Sciatic nerve (tissue), 2 donors: ENCODE measurements around the gene PNPLA8. TPM values are rescaled to one million over a fixed set of nuclear protein-coding genes. Genes with fewer than 3 reads are reported as not detected.
A peak's percentile ranks its signal among the peaks of the same experiment; 100 is the strongest.
"Not testable (repeated sequence)": the region's sequence is repeated elsewhere in the genome, so short reads cannot be mapped to it uniquely, and the experiment has no call there.

Experiments used
- ATAC-seq: fragments of 200-7000 bp; cut with Tn5 transposase; one replicate; pipeline ENCODE4 v1.9.1; 2020; ENCODE audit warnings: mild to moderate bottlenecking, moderate library complexity
- DNase-seq: peaks from one replicate; pipeline ENCODE4 v3.0.0-alpha.2; 2020; ENCODE audit warnings: low spot score
- intact Hi-C: fragments of 100-400 bp; cut with DNase I; formaldehyde crosslinking; loops from one replicate; pipeline ENCODE4 v1.14.2; 2022
- total RNA-seq: library from RNA; stranded (reverse); fragmentation: NEBNext Ultra II Directional; extraction: Animal tissue kit (Norgen Biotek cat#: 25700); gene quantifications from one replicate; pipeline ENCODE4 v1.2.1, GENCODE V29; 2021
- donor health status: DM: no; HTN: no; CAD: no.
- donor health status: DM: no; HTN: no; CAD: no.

Gene PNPLA8
- total RNA-seq, 1 donor from 2014 or later = 34.3 TPM

DNA sequence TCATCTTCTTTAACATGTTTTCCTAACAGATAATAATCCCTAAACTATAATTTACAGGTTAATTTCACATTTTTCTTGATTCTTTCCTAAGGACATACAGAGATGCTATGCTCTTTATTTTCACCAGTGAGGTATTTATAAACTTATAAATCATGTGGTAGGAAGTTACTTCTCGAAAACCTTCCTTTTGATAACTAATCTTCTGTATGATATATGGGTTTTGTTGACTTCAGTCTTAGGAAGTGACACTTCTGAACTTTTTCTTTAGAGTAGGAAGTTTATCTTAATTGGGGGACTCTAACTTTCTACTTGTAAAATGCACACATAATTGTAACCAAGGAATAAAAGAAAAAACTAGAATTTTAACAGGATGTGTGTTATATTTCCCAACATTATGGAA, 9.8 kb upstream of the PNPLA8 start:
- no peak for ATAC-seq
- no peak for DNase-seq
- intact Hi-C loops = no loop called here

GRCh38 chr7:108535257-108535656, 9.3 kb upstream of the PNPLA8 start:
- DNase-seq (no peak), ATAC-seq (no peak)
- intact Hi-C loops = no loop called here

DNA sequence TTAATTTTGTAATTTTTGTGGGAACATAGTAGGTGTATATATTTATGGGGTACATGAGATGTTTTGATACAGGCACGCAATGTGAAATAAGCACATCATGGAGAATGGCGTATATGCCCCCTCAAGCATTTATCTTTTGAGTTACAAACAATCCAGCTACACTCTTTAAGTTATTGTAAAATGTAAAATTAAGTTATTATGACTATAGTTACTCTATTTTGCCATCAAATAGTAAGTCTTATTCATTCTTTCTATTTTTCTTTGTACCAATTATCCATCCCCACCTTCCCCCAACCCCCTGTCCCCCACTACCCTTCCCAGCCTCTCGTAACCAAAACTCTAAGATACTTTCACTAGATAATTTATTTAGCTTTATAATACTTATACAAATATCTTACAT, 7.8 kb upstream of the PNPLA8 start:
- intact Hi-C loops = no loop called here
- ATAC-seq (no peak), DNase-seq (no peak)

DNA sequence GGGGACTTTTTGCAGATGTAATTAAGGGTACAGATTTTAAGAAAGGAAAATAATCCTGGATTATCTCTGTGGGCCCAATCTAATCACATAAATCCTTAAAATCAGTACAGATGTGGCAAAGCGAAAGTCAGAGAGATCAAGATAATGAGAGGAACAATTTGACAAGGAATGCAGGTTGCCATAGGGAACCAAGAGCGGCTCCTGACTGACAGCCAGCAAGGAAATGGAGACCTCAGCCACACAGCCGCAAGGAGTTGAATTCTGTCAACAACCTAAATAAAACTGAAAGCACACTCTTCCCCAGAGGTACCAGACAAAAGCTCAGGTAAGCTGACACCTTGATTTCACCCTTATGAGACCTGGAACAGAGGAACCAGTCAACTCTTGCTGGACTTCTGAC, 3.4 kb upstream of the PNPLA8 start:
- DNase-seq = no peak
- intact Hi-C loops = no loop called here
- ATAC-seq = no peak

DNA sequence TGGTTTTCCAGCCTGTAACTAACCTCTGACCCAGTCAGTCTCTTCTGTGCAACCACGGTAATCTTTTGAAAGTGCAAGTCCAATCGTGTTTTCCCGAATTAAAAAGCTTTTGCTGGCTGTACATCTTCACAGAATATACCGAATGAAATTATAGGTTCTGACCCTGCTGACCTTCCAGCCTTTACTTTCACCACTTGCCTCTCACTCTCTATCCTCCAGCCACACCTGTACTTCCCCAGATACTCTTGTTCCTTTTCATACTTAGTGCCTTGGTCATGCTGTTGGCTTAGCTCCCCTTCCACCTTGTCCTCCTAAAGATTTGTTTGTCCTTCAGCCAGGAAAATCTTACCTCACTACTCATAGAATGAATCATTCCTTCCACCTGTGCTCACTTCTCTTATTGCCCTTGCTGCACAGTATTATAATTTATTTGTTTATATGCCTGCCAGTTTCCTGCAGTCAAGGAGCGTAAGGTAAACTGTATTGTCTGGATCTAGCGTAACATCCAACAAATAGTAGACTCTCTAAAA, 2.3 kb upstream of the PNPLA8 start:
- ATAC-seq (no peak), DNase-seq (no peak)
- intact Hi-C loops = no loop called here

DNA sequence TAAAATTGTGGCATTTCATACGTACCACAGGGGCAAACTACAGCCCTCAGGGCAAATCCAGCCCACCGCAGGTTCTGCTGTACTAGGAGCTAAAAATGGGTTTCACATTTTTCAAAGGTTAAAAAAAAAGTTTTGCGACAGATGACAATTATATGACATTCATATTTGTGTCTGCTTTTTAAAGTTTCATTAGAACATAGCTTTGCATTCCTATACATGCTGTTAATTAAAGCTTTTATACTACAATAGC, 758 bp upstream of the PNPLA8 start:
- DNase-seq (no peak), ATAC-seq (no peak)
- intact Hi-C loops = no loop called here

DNA sequence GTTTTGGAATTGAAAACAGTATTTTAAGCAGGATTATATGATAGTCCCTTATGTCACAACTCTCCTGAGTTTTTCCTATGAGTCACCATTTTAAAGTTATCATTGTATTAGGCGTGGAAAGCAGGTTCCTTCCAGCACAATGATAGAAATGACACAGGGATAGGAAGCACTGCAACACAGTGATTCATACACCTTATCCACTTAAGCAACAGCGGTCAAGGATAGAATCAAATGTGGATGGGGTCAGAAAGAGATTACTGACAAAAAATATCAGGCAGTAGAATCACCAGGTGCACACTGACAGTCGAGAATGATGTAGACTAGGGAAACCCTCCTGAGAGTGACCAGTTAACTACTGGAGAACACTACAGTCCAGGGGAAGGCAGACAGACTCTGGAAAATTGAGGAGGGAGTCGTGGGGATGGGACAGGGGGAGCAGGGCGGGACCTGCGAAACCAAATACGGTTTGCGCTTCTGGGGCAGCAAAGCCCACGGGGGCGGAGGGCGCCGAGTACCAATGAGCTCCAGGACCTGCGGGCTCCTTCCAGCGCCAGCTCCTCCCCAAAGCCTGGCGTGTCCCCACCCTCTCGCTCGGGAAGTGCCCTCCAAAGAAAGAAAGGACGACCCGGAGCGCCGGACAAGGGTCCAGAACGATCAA, 479 bp downstream of the PNPLA8 start:
- DNase-seq = no peak
- peak; percentile 79 for ATAC-seq
- intact Hi-C loops = no loop called here

DNA sequence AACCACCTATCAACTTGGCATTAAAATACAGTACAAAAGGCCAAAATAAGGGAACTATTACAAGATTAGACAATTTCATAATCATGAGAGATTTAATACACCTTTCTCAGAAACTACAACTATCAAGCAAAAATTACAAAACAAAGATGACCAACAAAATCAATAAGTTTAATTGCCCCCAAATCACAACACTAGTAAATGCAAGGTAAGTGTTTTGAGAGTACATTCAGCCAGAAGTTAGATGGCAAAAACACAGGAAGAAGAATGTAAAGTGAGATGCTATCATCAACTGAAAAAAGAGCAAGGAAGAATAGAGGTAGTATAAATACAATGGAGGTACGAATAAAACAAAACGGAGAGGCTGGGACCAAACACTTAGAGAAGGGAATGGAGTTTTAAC, 3.2 kb downstream of the PNPLA8 start:
- ATAC-seq (no peak), DNase-seq (no peak)
- intact Hi-C loops = no loop called here

DNA sequence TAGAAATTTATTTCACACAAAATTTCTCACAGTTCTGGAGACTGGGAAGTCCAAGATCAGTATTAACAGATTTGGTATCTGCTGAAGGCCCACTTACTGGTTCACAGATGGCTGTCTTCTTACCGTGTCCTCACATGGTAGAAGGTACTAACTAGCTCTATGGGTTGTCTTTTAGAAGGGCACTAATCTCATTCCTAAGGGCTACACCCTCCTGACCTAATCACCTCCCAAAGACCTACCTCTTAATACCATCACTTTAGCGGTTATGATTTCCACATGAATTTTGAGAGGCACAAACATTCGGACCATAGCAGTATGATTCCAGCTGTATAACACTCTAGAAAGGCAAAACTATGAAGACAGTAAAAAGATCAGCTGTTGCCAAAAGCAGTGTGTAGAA, 8.0 kb downstream of the PNPLA8 start:
- intact Hi-C loops = no loop called here
- ATAC-seq = no peak

DNA sequence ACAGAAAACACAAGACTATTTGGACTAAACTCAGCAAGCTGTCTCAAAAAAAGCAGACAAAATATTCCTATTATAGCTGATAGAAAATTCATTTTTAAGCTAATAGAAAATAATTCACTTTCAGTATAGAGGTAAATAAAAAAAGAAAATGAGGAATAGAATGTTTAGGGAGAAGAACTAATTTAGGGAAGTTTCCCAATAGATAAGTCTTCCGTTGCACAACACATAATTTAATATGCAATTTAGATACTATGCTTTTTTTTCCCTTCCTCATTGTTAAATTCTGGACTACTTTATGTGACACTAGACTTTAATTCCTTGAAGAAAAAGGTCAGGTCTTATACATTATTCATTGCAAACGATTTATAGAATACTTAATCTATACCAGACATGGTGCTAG, 10.3 kb downstream of the PNPLA8 start:
- no peak for DNase-seq
- intact Hi-C loops = no loop called here
- ATAC-seq = no peak

More for the DNA sequence above, 8.0 kb downstream of the PNPLA8 start:
- no peak for DNase-seq

- intact Hi-C loops = no loop called here
- ATAC-seq (no peak), DNase-seq (no peak)
Observed at GRCh38 chr7:108515013-108515412, 10.9 kb downstream of the PNPLA8 start.

DNA sequence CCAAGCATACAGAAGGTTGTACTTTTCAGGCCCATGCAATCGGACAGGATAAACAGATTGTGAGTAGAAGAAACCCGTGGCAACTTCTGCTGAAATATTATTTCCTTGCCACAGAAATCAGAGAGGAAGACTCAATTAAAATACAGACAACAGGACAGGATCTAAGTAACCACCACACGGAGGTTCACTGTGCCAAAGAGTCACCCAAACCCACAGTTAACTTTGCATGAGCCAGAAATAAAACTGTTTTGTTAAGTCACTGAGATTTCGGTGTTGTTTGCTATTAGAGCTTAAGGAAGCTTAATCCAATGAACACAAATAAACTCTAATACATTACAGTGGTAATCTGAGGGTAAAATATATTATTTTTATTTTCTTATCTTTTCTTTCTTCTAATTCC, 14.0 kb downstream of the PNPLA8 start:
- ATAC-seq = no peak
- intact Hi-C loops = no loop called here
- no peak for DNase-seq

GRCh38 chr7:108504576-108504975, 21.4 kb downstream of the PNPLA8 start:
- intact Hi-C loops, ATAC-seq, DNase-seq: not testable (repeated sequence)

- no peak for ATAC-seq
- intact Hi-C loops = no loop called here
Observed at GRCh38 chr7:108503112-108504026, 22.6 kb downstream of the PNPLA8 start.

DNA sequence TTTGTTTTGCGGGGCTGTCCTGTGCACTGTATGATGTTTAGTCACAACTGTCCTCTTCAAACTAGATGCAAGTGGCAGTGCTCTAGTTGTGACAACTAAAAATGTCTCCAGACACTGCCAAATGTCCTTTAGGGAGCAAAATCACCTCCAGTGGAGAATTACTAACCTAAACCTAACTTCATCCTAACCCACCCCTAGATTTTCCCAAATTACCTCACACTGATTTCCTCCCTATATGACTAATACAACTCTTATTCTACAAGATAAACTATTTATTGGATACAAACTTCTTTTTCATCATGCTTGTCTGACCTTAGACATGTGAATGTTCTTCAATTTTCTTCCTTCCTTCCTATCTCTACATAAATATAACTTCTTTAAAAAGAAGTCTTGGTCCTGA, 26.4 kb downstream of the PNPLA8 start:
- DNase-seq (no peak), ATAC-seq (no peak)
- intact Hi-C loops = loop anchor here (10.0 kb wide), 1 partner anchor 315 kb away; no protein-coding TSS in a partner anchor

More at GRCh38 chr7:108503112-108504026, 22.6 kb downstream of the PNPLA8 start:
- DNase-seq = no peak

- no peak for ATAC-seq
- DNase-seq = no peak
- intact Hi-C loops = loop anchor here (10.0 kb wide), 1 partner anchor 314 kb away; no protein-coding TSS in a partner anchor
Observed at GRCh38 chr7:108498481-108498880, 27.5 kb downstream of the PNPLA8 start.

DNA sequence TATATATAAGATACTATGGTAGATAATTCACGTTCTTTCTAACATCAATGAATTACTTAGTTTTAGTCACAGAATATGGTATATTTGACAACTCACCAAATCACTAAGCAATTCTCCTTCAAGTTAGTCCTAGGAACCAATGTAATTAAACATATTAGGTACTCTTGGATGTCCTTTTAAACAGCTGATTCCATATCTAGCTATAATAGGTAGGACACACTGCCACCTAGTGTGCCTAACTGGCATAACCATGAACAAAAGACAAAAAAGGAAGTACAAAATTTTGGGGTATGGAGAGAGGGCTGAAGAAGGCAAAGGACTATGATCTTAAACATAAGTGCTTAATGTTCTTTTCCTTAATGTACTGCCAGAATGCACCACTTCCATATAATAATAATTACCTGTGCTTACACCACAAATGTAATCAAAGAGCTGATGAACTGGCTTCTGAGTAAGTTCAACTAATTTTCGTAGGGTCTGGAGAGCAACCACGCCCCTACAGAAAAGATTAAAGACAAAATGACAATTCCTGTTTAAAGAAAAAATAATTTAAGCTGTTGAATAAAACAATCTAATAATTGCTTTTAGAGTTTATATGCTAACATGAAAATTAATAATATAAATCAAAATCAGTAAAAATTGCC, 28.7 kb downstream of the PNPLA8 start:
- intact Hi-C loops = loop anchor here (10.0 kb wide), 1 partner anchor 312 kb away; no protein-coding TSS in a partner anchor
- ATAC-seq (peak; percentile 50), DNase-seq (no peak)

DNA sequence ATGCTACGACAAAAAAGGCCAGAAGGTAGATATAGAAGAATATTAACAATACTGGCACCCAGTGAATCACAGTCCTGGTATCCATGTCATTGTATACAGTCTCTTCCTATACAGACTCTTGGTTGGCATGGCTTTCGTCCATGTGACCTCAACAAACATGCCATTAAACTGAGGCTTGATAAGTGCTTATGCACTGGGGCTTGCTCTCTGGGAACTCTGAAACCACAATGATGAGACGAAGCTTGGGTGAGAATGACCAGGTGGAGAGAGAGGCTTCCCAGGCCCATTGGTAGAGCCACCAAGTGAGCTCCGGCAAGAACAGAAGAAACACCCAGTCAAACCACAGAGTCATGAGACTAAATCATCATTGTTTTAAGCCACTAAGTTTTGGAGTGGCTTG, 33.2 kb downstream of the PNPLA8 start:
- intact Hi-C loops = loop anchor here (10.0 kb wide), 1 partner anchor 308 kb away; no protein-coding TSS in a partner anchor
- DNase-seq (no peak), ATAC-seq (no peak)

DNA sequence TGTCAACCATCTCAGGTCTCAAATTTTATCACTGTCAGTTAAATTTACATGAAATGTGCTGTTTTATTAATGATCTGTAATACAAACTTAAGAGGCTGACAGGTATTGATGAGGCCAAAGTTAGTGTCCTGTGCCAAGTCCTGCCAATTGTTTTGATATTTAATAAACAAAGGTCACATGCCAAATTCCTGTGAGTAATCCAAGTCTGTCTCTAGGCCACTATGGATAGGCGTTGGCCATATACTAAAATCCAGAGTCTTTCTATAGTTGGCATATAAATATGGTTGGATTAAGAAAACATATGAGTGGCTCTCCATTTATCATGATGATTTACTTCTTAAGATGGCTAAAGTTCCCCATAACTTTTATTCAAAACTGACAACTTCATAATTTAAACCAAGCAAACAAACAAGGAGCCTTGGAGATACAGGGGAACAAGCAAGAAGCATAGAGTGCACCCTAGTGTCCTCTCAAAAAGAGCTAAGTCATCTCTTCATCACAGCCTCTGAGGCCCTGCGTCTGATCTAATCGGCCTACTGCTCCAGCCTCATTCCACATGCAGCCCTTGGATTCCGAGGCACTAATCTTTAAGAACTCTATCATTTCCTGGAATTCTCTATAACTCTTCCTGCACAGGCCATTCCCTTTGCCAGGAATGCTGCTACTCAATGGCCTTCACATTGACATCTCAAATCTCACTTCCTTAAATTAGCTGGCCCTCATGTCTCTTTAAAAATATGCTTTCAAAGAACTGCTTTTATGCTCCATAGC, 37.0 kb downstream of the PNPLA8 start:
- no peak for DNase-seq
- intact Hi-C loops = no loop called here
- no peak for ATAC-seq
